Activated CD4-positive, alpha-beta T cell treated with anti-CD3 and anti-CD28 coated beads for 36 hours (primary cell): ENCODE results near the gene CLEC16A. TPM values are rescaled to one million over a fixed set of nuclear protein-coding genes. Genes with fewer than 3 reads are reported as not detected.
"Not testable (repeated sequence)": the region's sequence is repeated elsewhere in the genome, so short reads cannot be mapped to it uniquely, and the experiment has no call there.

Source experiments
- ATAC-seq: fragments of 200-7000 bp; cut with Tn5 transposase; one replicate; pipeline ENCODE4 v1.10.0; 2021; ENCODE audit warnings: mild to moderate bottlenecking, moderate library complexity
- CTCF ChIA-PET: fragments of 350-600 bp; sonication (Branson Sonifier 250); formaldehyde crosslinking; loops from one replicate; lab custom pipeline; 2021; ENCODE audit warnings: antibody characterized with exemption; lab: Charles Lee
- POLR2A ChIA-PET: fragments of 350-600 bp; sonication (Branson Sonifier 250); formaldehyde crosslinking; loops from one replicate; lab custom pipeline; 2021; ENCODE audit warnings: antibody characterized with exemption, inconsistent platforms; lab: Charles Lee
- DNase-seq: peaks from one replicate; pipeline ENCODE4 v3.0.0-alpha.2; 2020
- H3K27ac Mint-ChIP-seq: one replicate; pipeline ENCODE4 v1.8.0; 2021; ENCODE audit warnings: mixed read lengths
- H3K27me3 Mint-ChIP-seq: one replicate; pipeline ENCODE4 v1.8.0; 2021; ENCODE audit warnings: mixed read lengths
- H3K36me3 Mint-ChIP-seq: one replicate; pipeline ENCODE4 v1.8.0; 2021; ENCODE audit warnings: low read depth, mixed read lengths
- H3K4me1 Mint-ChIP-seq: one replicate; pipeline ENCODE4 v1.8.0; 2021; ENCODE audit warnings: mixed read lengths
- H3K4me3 Mint-ChIP-seq: one replicate; pipeline ENCODE4 v1.8.0; 2021; ENCODE audit warnings: mild to moderate bottlenecking, moderate library complexity, mixed read lengths
- H3K9me3 Mint-ChIP-seq: one replicate; pipeline ENCODE4 v1.8.0; 2021; ENCODE audit warnings: low read depth, mixed read lengths
- intact Hi-C, 2 experiments: fragments of 100-400 bp; cut with DNase I in 1 of 2; cut with micrococcal nuclease in 1 of 2; formaldehyde crosslinking; loops; one replicate each; pipeline versions ENCODE4 v1.14.2 to v1.15.1; 2022 to 2024; cut with DNase I, micrococcal nuclease
- total RNA-seq, 2 experiments: library from RNA; stranded (reverse); gene quantifications; one replicate each; pipeline ENCODE4 v1.2.3, GENCODE V29; 2021

CLEC16A gene
- total RNA-seq, 2 experiments from 2014 or later = 23.5 to 25.4 TPM

DNA sequence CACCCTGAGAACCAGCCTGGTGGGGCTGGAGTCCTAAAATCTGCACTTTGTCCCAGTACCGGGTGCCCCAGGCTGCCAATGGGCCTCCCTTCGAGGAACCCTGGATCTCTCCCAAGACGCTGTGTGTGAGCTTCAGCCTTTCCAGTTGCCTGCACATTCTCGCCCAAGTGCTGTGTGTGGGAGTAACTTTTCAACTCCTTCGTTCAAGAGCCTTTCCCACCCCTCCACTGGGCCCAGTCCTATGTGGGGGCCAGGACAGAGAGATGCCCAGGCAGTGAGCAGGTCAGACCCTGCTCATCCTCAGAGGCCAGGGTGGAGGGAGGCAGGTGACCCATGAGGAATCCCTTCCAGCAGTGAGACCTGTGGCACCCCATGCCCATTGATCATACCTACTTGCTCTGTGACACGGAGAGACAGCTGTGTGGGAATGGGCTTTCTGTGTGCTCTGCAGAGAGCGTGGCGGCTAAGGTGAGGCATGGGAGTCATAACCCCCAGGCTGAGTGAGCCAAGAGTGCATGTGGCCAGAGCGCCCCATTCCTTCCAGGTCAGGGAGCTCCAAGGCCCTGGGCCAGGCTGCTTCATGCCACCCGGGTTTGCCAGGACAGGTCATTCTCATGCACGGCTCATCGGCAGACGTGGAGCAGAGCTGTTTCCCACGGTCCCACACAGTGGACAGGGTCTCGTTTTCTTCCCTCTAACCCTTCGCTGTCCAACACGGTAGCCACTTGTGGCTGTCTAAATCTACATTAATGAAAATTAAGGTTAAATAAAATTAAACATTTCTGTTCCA is 154.4 kb downstream of the CLEC16A start:
- CTCF ChIA-PET = no interaction called here
- H3K36me3 Mint-ChIP-seq = peaks cover 9% of the 10 kb centered on the region
- no peak overlapping the region for H3K4me3 Mint-ChIP-seq
- DNase-seq (no peak), ATAC-seq (no peak)
- H3K27ac Mint-ChIP-seq = peak overlapping the region; percentile 62
- intact Hi-C loops = loop anchor here in 1 of 2 experiments (10.0 kb wide), 1 partner anchor 1436 kb away; no protein-coding TSS in a partner anchor
- H3K4me1 Mint-ChIP-seq = peaks cover 89% of the 10 kb centered on the region
- POLR2A ChIA-PET = interaction anchor here (0.6 to 2.0 kb wide), 2 partner anchors 125 to 157 kb away, joined by 3 to 7 read pairs; partner anchors contain the start of gene SOCS1
- H3K9me3 Mint-ChIP-seq = no peaks in the 10 kb centered on the region
- no peaks in the 10 kb centered on the region for H3K27me3 Mint-ChIP-seq

DNA sequence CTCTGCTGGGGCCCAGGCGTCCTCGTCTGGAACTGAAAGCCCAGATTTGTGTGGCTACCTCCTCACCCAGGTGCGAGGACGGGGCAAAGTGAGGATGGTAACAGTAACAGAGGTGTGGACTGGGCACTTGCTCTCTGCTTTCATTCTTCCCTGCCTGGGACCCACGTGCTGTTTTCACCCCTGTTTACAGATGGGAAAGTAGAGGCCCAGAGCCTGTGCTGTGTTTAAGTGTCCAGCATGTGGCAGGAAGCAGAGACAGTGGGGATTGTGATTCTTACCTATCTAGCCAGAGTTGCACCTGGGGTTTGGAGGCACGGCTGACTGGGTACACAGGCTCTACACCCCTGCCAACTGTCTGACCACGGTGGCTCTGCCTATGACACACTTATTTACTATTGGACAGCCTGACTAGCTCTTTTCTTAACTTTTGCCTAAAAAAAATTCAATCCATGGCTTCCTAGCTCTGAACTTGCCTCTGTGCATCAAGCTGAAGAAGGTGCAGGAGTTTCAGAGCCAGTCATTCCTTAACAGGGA is 155.4 kb downstream of the CLEC16A start:
- Mint-ChIP-seq H3K27me3 (no peaks in the 10 kb centered on the region), H3K9me3 (no peaks in the 10 kb centered on the region), H3K4me3 (peak overlapping the region; percentile 24), H3K36me3 (peaks cover 9% of the 10 kb centered on the region), H3K4me1 (peaks cover 87% of the 10 kb centered on the region), H3K27ac (peak overlapping the region; percentile 83)
- CTCF ChIA-PET = interaction anchor here (0.6 to 1.6 kb wide), 8 partner anchors 12 to 156 kb away, joined by 3 to 6 read pairs (median 4); no protein-coding TSS in a partner anchor
- POLR2A ChIA-PET = interaction anchor here (2.0 kb wide), 1 partner anchor 156 kb away, joined by 7 read pairs; the partner anchor contains the start of gene SOCS1
- DNase-seq (peak; percentile 56), ATAC-seq (peak; percentile 38)
- intact Hi-C loops = loop anchor here (1.0 to 10.0 kb wide), 3 partner anchors 15 to 1435 kb away; no protein-coding TSS in a partner anchor

DNA sequence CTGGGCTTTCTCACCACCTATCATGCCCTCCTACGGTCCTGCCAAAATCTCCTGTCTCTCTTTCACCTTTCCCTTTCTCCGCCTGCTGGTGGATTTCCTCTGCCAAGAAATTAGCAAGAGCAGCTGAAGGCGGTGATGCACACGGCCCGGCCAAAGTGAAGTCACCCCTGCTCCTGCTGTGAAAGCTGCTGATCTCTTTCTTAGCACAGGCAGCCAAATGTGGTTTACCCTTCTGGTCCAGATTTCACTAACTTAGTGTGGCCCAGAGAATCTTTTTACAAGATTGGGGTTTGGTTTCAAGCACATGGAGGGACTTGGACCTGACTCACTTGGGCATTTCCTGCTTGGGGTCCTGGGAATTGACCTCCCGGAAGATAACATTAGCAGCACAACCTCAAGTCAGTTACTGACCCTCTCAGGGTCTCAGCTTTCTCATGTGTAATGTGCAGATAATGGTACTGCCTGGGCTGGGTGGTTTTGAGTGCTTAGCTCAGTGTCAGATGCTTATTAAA is 155.9 kb downstream of the CLEC16A start:
- H3K36me3 Mint-ChIP-seq = peaks cover 9% of the 10 kb centered on the region
- ATAC-seq = peak; percentile 76
- peaks cover 87% of the 10 kb centered on the region for H3K4me1 Mint-ChIP-seq
- H3K27me3 Mint-ChIP-seq = no peaks in the 10 kb centered on the region
- no peaks in the 10 kb centered on the region for H3K9me3 Mint-ChIP-seq
- POLR2A ChIA-PET = interaction anchor here (1.3 to 2.0 kb wide), 2 partner anchors 125 to 156 kb away, joined by 3 to 7 read pairs; partner anchors contain the start of gene SOCS1
- DNase-seq = peak; percentile 84
- intact Hi-C loops = loop anchor here (1.0 to 2.0 kb wide), 2 partner anchors 15 to 152 kb away; no protein-coding TSS in a partner anchor
- H3K4me3 Mint-ChIP-seq = peak overlapping the region; percentile 24
- peak overlapping the region; percentile 83 for H3K27ac Mint-ChIP-seq
- CTCF ChIA-PET = interaction anchor here (0.6 to 1.6 kb wide), 9 partner anchors 12 to 163 kb away, joined by 3 to 6 read pairs (median 4); no protein-coding TSS in a partner anchor

DNA sequence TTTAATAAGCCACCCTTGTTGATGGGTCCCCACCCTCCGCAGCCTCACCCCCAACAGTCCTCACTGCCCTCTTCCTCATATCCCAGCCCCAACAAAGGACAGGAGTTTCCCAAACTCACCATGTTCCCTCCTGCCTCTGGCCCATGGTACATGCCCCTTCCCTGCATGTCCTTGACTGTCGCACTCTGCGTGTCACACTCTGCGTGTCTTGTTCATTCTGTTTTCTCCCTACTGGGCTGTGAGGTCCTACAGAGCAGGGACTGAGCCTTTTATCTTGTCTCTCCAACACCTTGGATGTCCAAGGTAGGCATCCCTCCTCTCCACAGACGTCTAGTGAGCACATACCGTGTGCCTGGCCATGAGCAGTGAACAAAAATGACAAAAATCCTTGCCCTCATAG is 156.9 kb downstream of the CLEC16A start:
- H3K27me3 Mint-ChIP-seq = no peaks in the 10 kb centered on the region
- ChIA-PET POLR2A (interaction anchor here (0.6 to 1.3 kb wide), 3 partner anchors 124 to 151 kb away, joined by 3 to 4 read pairs (median 3); no protein-coding TSS in a partner anchor), CTCF (interaction anchor here (0.6 to 1.6 kb wide), 4 partner anchors 44 to 145 kb away, joined by 3 to 4 read pairs (median 3); no protein-coding TSS in a partner anchor)
- ATAC-seq (no peak), DNase-seq (no peak)
- peaks cover 87% of the 10 kb centered on the region for H3K4me1 Mint-ChIP-seq
- peak overlapping the region; percentile 83 for H3K27ac Mint-ChIP-seq
- H3K9me3 Mint-ChIP-seq = no peaks in the 10 kb centered on the region
- intact Hi-C loops = loop anchor here in 1 of 2 experiments (2.0 kb wide), 1 partner anchor 14 kb away; no protein-coding TSS in a partner anchor
- H3K36me3 Mint-ChIP-seq = peaks cover 9% of the 10 kb centered on the region
- H3K4me3 Mint-ChIP-seq = no peak overlapping the region

DNA sequence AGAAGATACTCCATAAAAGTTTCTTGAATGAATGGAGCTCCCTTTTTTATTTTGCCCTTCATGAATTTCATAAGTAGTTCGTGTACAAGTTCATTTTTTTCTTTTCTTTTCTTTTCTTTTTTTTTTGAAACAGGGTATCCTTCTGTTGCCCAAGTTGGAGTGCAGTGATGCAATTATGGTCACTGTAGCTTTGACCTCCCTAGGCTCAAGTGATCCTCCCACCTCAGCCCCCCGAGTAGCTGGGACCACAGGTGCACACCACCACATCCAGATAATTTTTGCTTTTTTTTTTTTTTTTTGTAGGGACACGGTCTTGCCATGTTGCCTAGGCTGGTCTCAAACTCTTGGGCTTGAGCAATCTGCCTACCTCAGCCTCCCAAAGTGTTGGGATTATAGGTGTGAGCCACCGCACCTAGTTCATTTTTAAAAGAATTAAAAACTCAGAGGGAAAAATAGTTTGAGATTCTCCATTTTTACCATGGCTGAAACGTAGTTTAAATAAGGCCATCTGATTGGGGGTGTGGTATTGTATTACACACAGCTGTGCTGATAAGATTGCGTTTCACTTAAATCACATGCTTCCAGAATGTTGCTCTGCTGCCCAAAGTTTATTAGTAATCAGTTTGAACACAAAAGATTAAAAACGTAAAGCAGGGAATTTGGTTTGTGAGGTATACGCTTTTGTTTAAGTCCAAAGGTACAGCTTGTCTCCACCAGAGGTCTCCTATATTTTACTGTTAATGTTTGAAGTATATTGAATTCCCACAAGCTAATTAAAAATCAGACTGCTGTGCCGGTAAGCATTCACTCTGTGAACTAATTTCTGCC is 157.5 kb downstream of the CLEC16A start:
- Mint-ChIP-seq H3K36me3 (peaks cover 8% of the 10 kb centered on the region), H3K9me3 (no peaks in the 10 kb centered on the region), H3K27me3 (no peaks in the 10 kb centered on the region), H3K4me1 (peaks cover 82% of the 10 kb centered on the region), H3K27ac (peak overlapping the region; percentile 83), H3K4me3 (no peak overlapping the region)
- POLR2A ChIA-PET = interaction anchor here (0.6 to 1.2 kb wide), 2 partner anchors 126 to 150 kb away, joined by 3 to 4 read pairs; no protein-coding TSS in a partner anchor
- no peak for DNase-seq
- no peak for ATAC-seq
- CTCF ChIA-PET = interaction anchor here (0.5 to 1.1 kb wide), 6 partner anchors 12 to 145 kb away, joined by 3 to 4 read pairs (median 3); no protein-coding TSS in a partner anchor
- intact Hi-C loops = loop anchor here in 1 of 2 experiments (2.0 kb wide), 1 partner anchor 13 kb away; no protein-coding TSS in a partner anchor

DNA sequence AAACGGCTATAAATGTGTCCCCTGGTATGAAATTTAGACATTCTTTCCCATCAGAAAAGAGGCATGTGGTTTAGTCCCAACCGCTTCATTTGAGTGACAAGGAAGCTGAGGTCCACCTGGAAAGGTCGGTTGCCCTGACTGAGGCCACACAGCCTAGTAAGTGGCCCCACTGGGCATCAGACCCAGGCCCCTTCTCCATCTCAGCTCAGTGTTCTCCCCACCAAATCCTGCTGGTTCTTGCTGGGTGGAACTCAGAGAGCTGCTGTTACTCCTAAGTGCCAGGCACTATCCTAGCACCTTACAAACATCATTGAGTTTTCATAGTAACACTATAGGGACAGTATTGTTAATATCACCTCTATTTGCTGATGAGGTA is 158.1 kb downstream of the CLEC16A start:
- ChIA-PET CTCF (interaction anchor here (0.5 to 1.1 kb wide), 4 partner anchors 11 to 139 kb away, joined by 3 to 4 read pairs (median 3); no protein-coding TSS in a partner anchor), POLR2A (interaction anchor here (1.2 kb wide), 1 partner anchor 149 kb away, joined by 4 read pairs; no protein-coding TSS in a partner anchor)
- intact Hi-C loops = no loop called here
- H3K36me3 Mint-ChIP-seq = peaks cover 4% of the 10 kb centered on the region
- DNase-seq = no peak
- no peak overlapping the region for H3K4me3 Mint-ChIP-seq
- no peak for ATAC-seq
- no peaks in the 10 kb centered on the region for H3K9me3 Mint-ChIP-seq
- peaks cover 76% of the 10 kb centered on the region for H3K4me1 Mint-ChIP-seq
- peak overlapping the region; percentile 67 for H3K27ac Mint-ChIP-seq
- no peaks in the 10 kb centered on the region for H3K27me3 Mint-ChIP-seq

DNA sequence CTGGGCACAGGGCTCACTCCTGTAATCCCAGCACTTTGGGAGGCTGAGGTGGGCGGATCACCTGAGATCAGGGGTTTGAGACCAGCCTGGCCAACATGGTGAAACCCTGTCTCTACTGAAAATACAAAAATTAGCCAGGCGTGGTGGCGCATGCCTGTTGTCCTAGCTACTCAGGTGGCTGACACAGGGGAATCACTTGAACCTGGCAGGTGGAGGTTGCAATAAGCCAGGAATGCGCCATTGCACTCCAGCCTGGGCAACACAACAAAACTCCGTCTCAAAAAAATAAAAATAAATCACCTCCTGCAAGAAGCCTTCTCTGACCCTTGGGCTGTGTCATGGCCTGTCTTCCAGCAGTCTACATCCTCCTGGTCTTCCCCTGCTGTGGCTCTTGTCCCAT is 158.9 kb downstream of the CLEC16A start:
- H3K36me3 Mint-ChIP-seq, POLR2A ChIA-PET, ATAC-seq, DNase-seq, H3K27me3 Mint-ChIP-seq, H3K4me3 Mint-ChIP-seq, intact Hi-C loops, H3K9me3 Mint-ChIP-seq: not testable (repeated sequence)
- Mint-ChIP-seq H3K4me1 (peaks cover 70% of the 10 kb centered on the region), H3K27ac (peak overlapping the region; percentile 69)
- CTCF ChIA-PET = interaction anchor here (2.6 kb wide), 1 partner anchor 9 kb away, joined by 10 read pairs; no protein-coding TSS in a partner anchor

DNA sequence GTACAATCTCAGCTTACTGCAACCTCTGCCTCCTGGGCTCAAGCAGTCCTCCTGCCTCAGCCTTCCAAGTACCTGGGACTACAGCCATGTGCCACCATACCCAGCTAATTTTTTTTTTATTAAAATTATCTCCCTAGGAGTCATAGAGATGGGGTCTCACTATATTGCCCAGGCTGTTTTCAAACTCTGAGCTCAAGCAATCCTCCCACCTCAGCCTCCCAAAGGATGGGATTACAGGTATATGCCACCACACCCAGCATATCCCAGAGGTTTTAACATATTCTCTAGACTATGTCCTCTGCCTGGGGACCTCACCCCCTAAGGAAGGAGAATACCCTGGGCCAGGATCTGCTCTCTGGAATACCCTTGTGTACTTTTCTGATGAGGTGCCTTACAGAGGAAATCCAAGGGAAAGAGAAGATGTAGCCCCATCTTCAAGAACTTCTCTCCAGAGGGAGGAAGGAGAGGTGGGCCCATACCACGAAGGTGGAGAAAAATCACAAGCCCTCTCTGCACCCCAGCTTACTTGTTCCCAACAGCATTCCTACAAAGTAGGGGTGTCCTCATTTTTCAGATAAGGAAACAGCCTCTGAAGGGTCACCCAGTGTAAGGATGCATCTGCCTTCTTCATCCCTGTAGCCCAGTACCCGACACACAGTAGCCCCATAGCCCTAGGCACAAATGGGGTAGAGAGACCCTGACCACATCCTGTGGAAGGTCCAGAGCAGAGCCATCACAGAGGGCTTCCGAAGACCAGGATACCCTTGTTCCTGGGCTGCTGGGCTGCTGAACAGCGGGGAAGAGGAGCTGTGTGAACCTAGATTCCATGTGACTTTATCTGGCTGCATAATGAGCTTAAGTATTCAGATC is 160.0 kb downstream of the CLEC16A start:
- ChIA-PET CTCF (interaction anchor here (0.6 to 2.6 kb wide), 10 partner anchors 9 to 133 kb away, joined by 3 to 10 read pairs (median 4); no protein-coding TSS in a partner anchor), POLR2A (interaction anchor here (0.5 to 1.6 kb wide), 9 partner anchors 9 to 166 kb away, joined by 3 to 9 read pairs (median 4); partner anchors contain the start of gene SOCS1)
- intact Hi-C loops = loop anchor here in 1 of 2 experiments (1.0 to 5.0 kb wide), 2 partner anchors 10 to 53 kb away; no protein-coding TSS in a partner anchor
- H3K27ac Mint-ChIP-seq = peak overlapping the region; percentile 88
- no peaks in the 10 kb centered on the region for H3K27me3 Mint-ChIP-seq
- no peak for DNase-seq
- peak overlapping the region; percentile 18 for H3K4me3 Mint-ChIP-seq
- no peaks in the 10 kb centered on the region for H3K36me3 Mint-ChIP-seq
- H3K4me1 Mint-ChIP-seq = peaks cover 64% of the 10 kb centered on the region
- no peak for ATAC-seq
- H3K9me3 Mint-ChIP-seq = no peaks in the 10 kb centered on the region
